Measurements from ENCODE around the gene MCRIP1. TPM values are rescaled to one million over a fixed set of nuclear protein-coding genes. Genes with fewer than 3 reads are reported as not detected.

Gene MCRIP1
- total RNA-seq, 3 donors from 2014 or later = 21.2 to 80.2 (median 38.7) TPM

- DNase-seq (no peak), ATAC-seq (no peak)
- no peak for TF ChIP-seq CTCF (IDR thresholded peaks at IDR 0.05)
- H3K36me3 ChIP-seq (ENCODE audit: low read depth) = peaks cover 24% of the 10 kb centered on the region
- intact Hi-C loops (cut with DNase I, micrococcal nuclease) = no loop called here
- no peak overlapping the region for H3K4me3 ChIP-seq
- H3K4me1 ChIP-seq (ENCODE audit: low read depth) = no peaks in the 10 kb centered on the region
- no peaks in the 10 kb centered on the region for H3K9me3 ChIP-seq
These were observed 13.9 kb upstream of the MCRIP1 start for GRCh38 chr17:81846743-81847689.

DNA sequence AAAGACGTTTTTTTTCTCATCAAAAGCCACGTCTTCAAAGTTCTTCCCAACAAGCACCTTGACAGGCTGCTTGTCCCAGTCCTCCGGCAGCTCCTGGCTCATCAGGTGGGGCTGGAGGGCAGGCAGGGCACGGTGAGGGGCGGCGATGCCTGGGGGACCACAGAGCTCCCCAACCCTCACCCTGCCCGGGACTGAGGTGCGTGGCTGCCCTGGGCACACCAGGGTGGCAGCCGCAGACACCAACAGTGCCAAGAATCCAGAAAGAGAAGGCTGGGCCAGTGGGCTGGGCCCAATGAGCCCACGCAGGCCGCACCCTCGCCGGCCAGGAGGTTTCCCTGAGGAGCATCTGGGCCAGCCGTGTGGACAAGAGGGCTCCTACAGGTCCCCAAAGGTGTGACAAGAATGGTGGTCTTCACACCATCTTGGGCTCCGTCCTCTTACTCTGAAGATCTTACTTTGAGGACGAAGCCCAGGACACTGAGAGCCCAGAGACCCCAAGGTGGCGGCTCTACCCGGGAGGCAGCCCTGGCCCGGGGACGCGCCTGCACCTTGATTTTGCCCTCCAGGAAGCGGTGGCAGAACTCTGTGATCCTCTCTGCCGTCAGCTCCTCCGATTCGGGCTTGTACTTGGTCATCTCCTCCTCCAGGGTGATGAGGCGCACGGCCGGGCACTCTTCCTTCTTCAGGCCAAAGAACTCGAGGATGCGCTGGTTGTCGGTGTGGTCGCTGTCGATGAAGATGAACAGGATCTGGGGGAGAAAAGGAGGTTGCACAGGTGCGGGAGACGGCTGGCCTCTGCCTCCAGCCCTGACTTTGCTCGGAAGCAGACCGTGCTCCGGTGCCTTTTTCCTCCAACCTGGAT is 13.0 kb upstream of the MCRIP1 start:
- Histone ChIP-seq H3K4me3 (no peak overlapping the region), H3K4me1 (ENCODE audit: low read depth) (no peaks in the 10 kb centered on the region), H3K36me3 (ENCODE audit: low read depth) (peaks cover 20% of the 10 kb centered on the region), H3K9me3 (no peaks in the 10 kb centered on the region)
- TF ChIP-seq CTCF (IDR thresholded peaks at IDR 0.05) = no peak
- intact Hi-C loops (cut with DNase I, micrococcal nuclease) = no loop called here
- DNase-seq = no peak
- ATAC-seq = no peak

GRCh38 chr17:81845361-81845760 is 12.3 kb upstream of the MCRIP1 start:
- Histone ChIP-seq H3K4me3 (no peak overlapping the region), H3K9me3 (no peaks in the 10 kb centered on the region), H3K4me1 (ENCODE audit: low read depth) (no peaks in the 10 kb centered on the region), H3K36me3 (ENCODE audit: low read depth) (peaks cover 20% of the 10 kb centered on the region)
- ATAC-seq (no peak), DNase-seq (no peak)
- intact Hi-C loops (cut with DNase I, micrococcal nuclease) = no loop called here
- no peak for TF ChIP-seq CTCF (IDR thresholded peaks at IDR 0.05)

- peaks cover 20% of the 10 kb centered on the region for H3K36me3 ChIP-seq (ENCODE audit: low read depth)
- DNase-seq = no peak
- intact Hi-C loops (cut with DNase I, micrococcal nuclease) = no loop called here
- no peak for TF ChIP-seq CTCF (IDR thresholded peaks at IDR 0.05)
- no peaks in the 10 kb centered on the region for H3K4me1 ChIP-seq (ENCODE audit: low read depth)
- no peak overlapping the region for H3K4me3 ChIP-seq
- no peaks in the 10 kb centered on the region for H3K9me3 ChIP-seq
- no peak for ATAC-seq
These were observed 11.8 kb upstream of the MCRIP1 start for GRCh38 chr17:81844887-81845286.

GRCh38 chr17:81844327-81844851 is 11.3 kb upstream of the MCRIP1 start:
- H3K4me3 ChIP-seq = no peak overlapping the region
- ATAC-seq = no peak
- no peaks in the 10 kb centered on the region for H3K4me1 ChIP-seq (ENCODE audit: low read depth)
- peaks cover 20% of the 10 kb centered on the region for H3K36me3 ChIP-seq (ENCODE audit: low read depth)
- intact Hi-C loops (cut with DNase I, micrococcal nuclease) = no loop called here
- TF ChIP-seq CTCF (IDR thresholded peaks at IDR 0.05) = no peak
- H3K9me3 ChIP-seq = no peaks in the 10 kb centered on the region
- no peak for DNase-seq

Data from mucosa of descending colon (tissue), 3 donors.